DND-41 (cell line): ENCODE results near the gene MEAK7.

Source experiments
- ATAC-seq: fragments of 200-7000 bp; cut with Tn5 transposase; 3 replicates; pipeline ENCODE4 v1.9.1; 2021; ENCODE audit warnings: low read depth; ENCODE audit not compliant: insufficient read depth
- DNase-seq: peaks from one replicate; pipeline ENCODE4 v3.0.0-alpha.2; 2020
- H2AFZ ChIP-seq: 2 replicates; pipeline ENCODE4 v1.6.0; 2012; ENCODE audit warnings: low read depth, low read length
- H3K27ac ChIP-seq: 2 replicates; pipeline ENCODE4 v1.5.1; 2012; ENCODE audit warnings: low read length, inconsistent platforms
- H3K27me3 ChIP-seq: fragments of 200-600 bp; sonication (generic); 2 replicates; pipeline ENCODE4 v1.6.0; 2012; ENCODE audit warnings: low read length, mild to moderate bottlenecking, inconsistent platforms; ENCODE audit not compliant: insufficient read depth, poor library complexity
- H3K36me3 ChIP-seq: 2 replicates; pipeline ENCODE4 v1.5.1; 2012; ENCODE audit warnings: low read length, inconsistent platforms; ENCODE audit not compliant: insufficient read depth
- H3K4me1 ChIP-seq: 2 replicates; pipeline ENCODE4 v1.5.1; 2012; ENCODE audit warnings: mild to moderate bottlenecking, low read length; ENCODE audit not compliant: insufficient read depth
- H3K4me2 ChIP-seq: 2 replicates; pipeline ENCODE4 v1.6.0; 2012; ENCODE audit warnings: mild to moderate bottlenecking, moderate library complexity, low read length, inconsistent platforms; ENCODE audit not compliant: insufficient read depth
- H3K4me3 ChIP-seq, 2 experiments: fragments of 200-600 bp in 1 of 2; shearing (Covaris generic) in 1 of 2; 2 replicates each; pipeline ENCODE4 v1.5.1; 2012 to 2016; ENCODE audit warnings: inconsistent platforms in 2 of 2, low read length in 2 of 2, mild to moderate bottlenecking in 2 of 2, low read depth in 1 of 2, moderate library complexity in 1 of 2
- H3K79me2 ChIP-seq: 2 replicates; pipeline ENCODE4 v1.6.0; 2012; ENCODE audit warnings: low read length, inconsistent platforms; ENCODE audit not compliant: insufficient read depth
- H3K9ac ChIP-seq: 2 replicates; pipeline ENCODE4 v1.6.0; 2012; ENCODE audit warnings: low read depth, mild to moderate bottlenecking, inconsistent platforms, low read length, moderate library complexity
- H3K9me3 ChIP-seq: 2 replicates; pipeline ENCODE4 v1.5.1; 2012; ENCODE audit warnings: low read length, moderate library complexity, mild to moderate bottlenecking, inconsistent platforms; ENCODE audit not compliant: insufficient read depth, severe bottlenecking
- H4K20me1 ChIP-seq: 2 replicates; pipeline ENCODE4 v1.6.0; 2012; ENCODE audit warnings: low read length; ENCODE audit not compliant: insufficient read depth
- CTCF ChIP-seq: IDR thresholded peaks from 2 replicates; pipeline ENCODE4 v1.5.1; 2012; ENCODE audit warnings: borderline replicate concordance, low read length, moderate library complexity, mild to moderate bottlenecking; ENCODE audit not compliant: poor library complexity, severe bottlenecking; ENCODE audit errors: extremely low read depth
- EZH2 ChIP-seq: IDR thresholded peaks from 3 replicates; pipeline ENCODE4 v1.6.1; 2012; ENCODE audit warnings: borderline replicate concordance, low read depth, mild to moderate bottlenecking, moderate library complexity, low read length, inconsistent platforms; ENCODE audit not compliant: severe bottlenecking

The MEAK7 gene

GRCh38 chr16:84547546-84548061, 43.1 kb upstream of the MEAK7 start:
- no peaks in the 10 kb centered on the region for H4K20me1 ChIP-seq
- H2AFZ ChIP-seq, result no peak overlapping the region
- H3K9ac ChIP-seq, result no peak overlapping the region
- no peaks in the 10 kb centered on the region for H3K79me2 ChIP-seq
- H3K36me3 ChIP-seq, result no peaks in the 10 kb centered on the region
- no peaks in the 10 kb centered on the region for H3K9me3 ChIP-seq
- ATAC-seq (no peak), DNase-seq (no peak)
- H3K27me3 ChIP-seq, result peaks cover 3% of the 10 kb centered on the region
- H3K27ac ChIP-seq, result no peak overlapping the region
- TF ChIP-seq CTCF (no peak), EZH2 (no peak)
- no peak overlapping the region for H3K4me2 ChIP-seq
- no peaks in the 10 kb centered on the region for H3K4me1 ChIP-seq
- no peak overlapping the region for H3K4me3 ChIP-seq

GRCh38 chr16:84546669-84547545, 42.4 kb upstream of the MEAK7 start:
- Histone ChIP-seq H3K9ac (no peak overlapping the region), H3K27ac (no peak overlapping the region), H3K9me3 (no peaks in the 10 kb centered on the region), H3K4me1 (no peaks in the 10 kb centered on the region), H4K20me1 (no peaks in the 10 kb centered on the region), H3K36me3 (no peaks in the 10 kb centered on the region), H3K79me2 (no peaks in the 10 kb centered on the region), H3K4me3 (no peak overlapping the region), H2AFZ (no peak overlapping the region), H3K27me3 (peaks cover 3% of the 10 kb centered on the region), H3K4me2 (no peak overlapping the region)
- no peak for TF ChIP-seq CTCF
- TF ChIP-seq EZH2, result no peak
- DNase-seq (no peak), ATAC-seq (no peak)

GRCh38 chr16:84545114-84545737, 40.8 kb upstream of the MEAK7 start:
- H2AFZ ChIP-seq, result no peak overlapping the region
- H3K9me3 ChIP-seq, result no peaks in the 10 kb centered on the region
- DNase-seq, result no peak
- no peak overlapping the region for H3K4me2 ChIP-seq
- H4K20me1 ChIP-seq, result no peaks in the 10 kb centered on the region
- TF ChIP-seq CTCF (no peak), EZH2 (no peak)
- H3K36me3 ChIP-seq, result no peaks in the 10 kb centered on the region
- no peaks in the 10 kb centered on the region for H3K4me1 ChIP-seq
- H3K9ac ChIP-seq, result no peak overlapping the region
- H3K4me3 ChIP-seq, result no peak overlapping the region
- H3K27ac ChIP-seq, result no peak overlapping the region
- ATAC-seq, result no peak
- peaks cover 3% of the 10 kb centered on the region for H3K27me3 ChIP-seq
- H3K79me2 ChIP-seq, result no peaks in the 10 kb centered on the region
